Measurements from ENCODE around the gene CHD9. TPM values are rescaled to one million over a fixed set of nuclear protein-coding genes. Genes with fewer than 3 reads are reported as not detected.

CHD9 gene, protein sequence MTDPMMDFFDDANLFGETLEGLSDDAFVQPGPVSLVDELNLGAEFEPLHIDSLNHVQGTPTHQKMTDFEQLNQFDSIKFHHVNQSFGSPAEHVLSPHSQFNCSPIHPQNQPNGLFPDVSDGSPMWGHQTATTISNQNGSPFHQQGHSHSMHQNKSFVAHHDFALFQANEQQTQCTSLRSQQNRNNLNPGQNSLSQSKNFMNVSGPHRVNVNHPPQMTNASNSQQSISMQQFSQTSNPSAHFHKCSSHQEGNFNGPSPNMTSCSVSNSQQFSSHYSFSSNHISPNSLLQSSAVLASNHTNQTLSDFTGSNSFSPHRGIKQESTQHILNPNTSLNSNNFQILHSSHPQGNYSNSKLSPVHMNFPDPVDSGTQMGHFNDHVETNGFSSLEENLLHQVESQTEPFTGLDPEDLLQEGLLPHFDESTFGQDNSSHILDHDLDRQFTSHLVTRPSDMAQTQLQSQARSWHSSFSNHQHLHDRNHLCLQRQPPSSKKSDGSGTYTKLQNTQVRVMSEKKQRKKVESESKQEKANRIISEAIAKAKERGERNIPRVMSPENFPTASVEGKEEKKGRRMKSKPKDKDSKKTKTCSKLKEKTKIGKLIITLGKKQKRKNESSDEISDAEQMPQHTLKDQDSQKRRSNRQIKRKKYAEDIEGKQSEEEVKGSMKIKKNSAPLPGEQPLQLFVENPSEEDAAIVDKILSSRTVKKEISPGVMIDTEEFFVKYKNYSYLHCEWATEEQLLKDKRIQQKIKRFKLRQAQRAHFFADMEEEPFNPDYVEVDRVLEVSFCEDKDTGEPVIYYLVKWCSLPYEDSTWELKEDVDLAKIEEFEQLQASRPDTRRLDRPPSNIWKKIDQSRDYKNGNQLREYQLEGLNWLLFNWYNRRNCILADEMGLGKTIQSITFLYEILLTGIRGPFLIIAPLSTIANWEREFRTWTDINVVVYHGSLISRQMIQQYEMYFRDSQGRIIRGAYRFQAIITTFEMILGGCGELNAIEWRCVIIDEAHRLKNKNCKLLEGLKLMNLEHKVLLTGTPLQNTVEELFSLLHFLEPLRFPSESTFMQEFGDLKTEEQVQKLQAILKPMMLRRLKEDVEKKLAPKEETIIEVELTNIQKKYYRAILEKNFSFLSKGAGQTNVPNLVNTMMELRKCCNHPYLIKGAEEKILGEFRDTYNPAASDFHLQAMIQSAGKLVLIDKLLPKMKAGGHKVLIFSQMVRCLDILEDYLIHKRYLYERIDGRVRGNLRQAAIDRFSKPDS (N-terminal part only)
- total RNA-seq: 10 to 100 TPM; 39.2 to 66.1 TPM

- peak within 1 kb of the TSS; percentile 80 to 90 for H3K9ac ChIP-seq (ENCODE audit: low read depth in 2 of 2, low read length in 2 of 2)
- H3K9me3 ChIP-seq: no peaks in the 10 kb centered on the region
- intact Hi-C loops (cut with DNase I): loop anchor here (2.0 to 5.0 kb wide), 3 partner anchors 42 to 152 kb away; no protein-coding TSS in a partner anchor
- H3K4me1 ChIP-seq: peaks cover 7% of the 10 kb centered on the region
- H3K27me3 ChIP-seq: no peaks in the 10 kb centered on the region
- peak; percentile 83 for DNase-seq
- peak within 1 kb of the TSS; percentile 63 for H3K4me3 ChIP-seq
- TF ChIP-seq, protein P1, sequence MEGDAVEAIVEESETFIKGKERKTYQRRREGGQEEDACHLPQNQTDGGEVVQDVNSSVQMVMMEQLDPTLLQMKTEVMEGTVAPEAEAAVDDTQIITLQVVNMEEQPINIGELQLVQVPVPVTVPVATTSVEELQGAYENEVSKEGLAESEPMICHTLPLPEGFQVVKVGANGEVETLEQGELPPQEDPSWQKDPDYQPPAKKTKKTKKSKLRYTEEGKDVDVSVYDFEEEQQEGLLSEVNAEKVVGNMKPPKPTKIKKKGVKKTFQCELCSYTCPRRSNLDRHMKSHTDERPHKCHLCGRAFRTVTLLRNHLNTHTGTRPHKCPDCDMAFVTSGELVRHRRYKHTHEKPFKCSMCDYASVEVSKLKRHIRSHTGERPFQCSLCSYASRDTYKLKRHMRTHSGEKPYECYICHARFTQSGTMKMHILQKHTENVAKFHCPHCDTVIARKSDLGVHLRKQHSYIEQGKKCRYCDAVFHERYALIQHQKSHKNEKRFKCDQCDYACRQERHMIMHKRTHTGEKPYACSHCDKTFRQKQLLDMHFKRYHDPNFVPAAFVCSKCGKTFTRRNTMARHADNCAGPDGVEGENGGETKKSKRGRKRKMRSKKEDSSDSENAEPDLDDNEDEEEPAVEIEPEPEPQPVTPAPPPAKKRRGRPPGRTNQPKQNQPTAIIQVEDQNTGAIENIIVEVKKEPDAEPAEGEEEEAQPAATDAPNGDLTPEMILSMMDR (IDR thresholded peaks at IDR 0.05): peak; percentile 100
- H3K36me3 ChIP-seq: no peaks in the 10 kb centered on the region
- peak within 1 kb of the TSS; percentile 83 for H3K27ac ChIP-seq
Observed at GRCh38 chr16:53054670-53055485, at the start of gene CHD9. Gene CHD9, plus strand, starts transcription at chr16:53054991. Its CDS starts 101,099 bp downstream, at chr16:53156090.

GRCh38 chr16:53007095-53007494 lies 47.7 kb upstream of the CHD9 start:
- TF ChIP-seq, protein P1 (IDR thresholded peaks at IDR 0.05): no peak
- intact Hi-C loops (cut with DNase I): loop anchor here (10.0 kb wide), 1 partner anchor 802 kb away; no protein-coding TSS in a partner anchor
- H3K27me3 ChIP-seq: no peaks in the 10 kb centered on the region
- H3K4me1 ChIP-seq: no peaks in the 10 kb centered on the region
- no peak for DNase-seq
- no peaks in the 10 kb centered on the region for H3K9me3 ChIP-seq
- H3K9ac ChIP-seq (ENCODE audit: low read depth in 2 of 2, low read length in 2 of 2): no peak overlapping the region
- no peak overlapping the region for H3K4me3 ChIP-seq
- no peak overlapping the region for H3K27ac ChIP-seq
- no peaks in the 10 kb centered on the region for H3K36me3 ChIP-seq

GRCh38 chr16:53014287-53014686 lies 40.5 kb upstream of the CHD9 start:
- Histone ChIP-seq H3K27ac (no peak overlapping the region), H3K4me3 (no peak overlapping the region), H3K4me1 (no peaks in the 10 kb centered on the region), H3K36me3 (no peaks in the 10 kb centered on the region), H3K27me3 (no peaks in the 10 kb centered on the region), H3K9me3 (no peaks in the 10 kb centered on the region), H3K9ac (ENCODE audit: low read depth in 2 of 2, low read length in 2 of 2) (no peak overlapping the region)
- DNase-seq: no peak
- TF ChIP-seq, protein P1 (IDR thresholded peaks at IDR 0.05): no peak
- intact Hi-C loops (cut with DNase I): loop anchor here (10.0 kb wide), 1 partner anchor 99 kb away; no protein-coding TSS in a partner anchor

DNA sequence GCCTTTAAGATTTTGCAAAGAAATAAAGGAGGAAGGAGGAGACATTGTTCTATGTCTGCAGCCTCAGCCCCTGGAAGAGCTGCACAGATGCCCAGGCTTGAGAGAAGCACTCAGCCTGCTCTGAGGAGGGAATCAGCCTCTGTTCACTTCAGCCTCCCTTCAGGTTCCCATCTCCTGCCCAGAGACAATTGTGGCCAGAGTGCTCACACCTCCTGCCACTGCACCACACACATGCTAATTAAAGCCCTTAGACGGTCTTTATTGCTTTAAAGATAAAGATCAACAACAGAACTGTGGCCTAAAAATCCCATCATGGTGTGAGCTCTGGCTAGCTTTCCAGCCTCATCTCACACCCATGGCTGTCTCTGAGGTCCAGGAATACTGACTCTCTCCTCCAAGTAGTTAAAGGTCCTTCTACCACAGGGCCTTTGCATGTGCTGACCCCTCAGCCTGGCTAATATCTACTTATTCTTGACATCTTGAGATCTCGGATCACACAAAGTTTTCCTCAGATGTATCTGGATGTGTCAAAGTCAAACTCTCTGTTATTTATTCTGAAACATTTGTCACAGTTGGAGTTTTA lies 35.9 kb upstream of the CHD9 start:
- intact Hi-C loops (cut with DNase I): loop anchor here (10.0 kb wide), 1 partner anchor 104 kb away; no protein-coding TSS in a partner anchor
- no peaks in the 10 kb centered on the region for H3K4me1 ChIP-seq
- H3K9ac ChIP-seq (ENCODE audit: low read depth in 2 of 2, low read length in 2 of 2): no peak overlapping the region
- DNase-seq: no peak
- no peaks in the 10 kb centered on the region for H3K27me3 ChIP-seq
- no peak overlapping the region for H3K4me3 ChIP-seq
- H3K36me3 ChIP-seq: no peaks in the 10 kb centered on the region
- TF ChIP-seq, protein P1 (IDR thresholded peaks at IDR 0.05): no peak
- no peaks in the 10 kb centered on the region for H3K9me3 ChIP-seq
- no peak overlapping the region for H3K27ac ChIP-seq
